NCI-H2227 (cell line): ENCODE results near the gene RINT1.
A peak's percentile ranks its signal among the peaks of the same experiment; 100 is the strongest.
"Not testable (repeated sequence)": the region's sequence is repeated elsewhere in the genome, so short reads cannot be mapped to it uniquely, and the experiment has no call there.

Source experiments
- DNase-seq: peaks from one replicate; lab custom pipeline; 2025; ENCODE audit not compliant: unreplicated experiment; lab: John Stamatoyannopoulos, UW

RINT1 gene

DNA sequence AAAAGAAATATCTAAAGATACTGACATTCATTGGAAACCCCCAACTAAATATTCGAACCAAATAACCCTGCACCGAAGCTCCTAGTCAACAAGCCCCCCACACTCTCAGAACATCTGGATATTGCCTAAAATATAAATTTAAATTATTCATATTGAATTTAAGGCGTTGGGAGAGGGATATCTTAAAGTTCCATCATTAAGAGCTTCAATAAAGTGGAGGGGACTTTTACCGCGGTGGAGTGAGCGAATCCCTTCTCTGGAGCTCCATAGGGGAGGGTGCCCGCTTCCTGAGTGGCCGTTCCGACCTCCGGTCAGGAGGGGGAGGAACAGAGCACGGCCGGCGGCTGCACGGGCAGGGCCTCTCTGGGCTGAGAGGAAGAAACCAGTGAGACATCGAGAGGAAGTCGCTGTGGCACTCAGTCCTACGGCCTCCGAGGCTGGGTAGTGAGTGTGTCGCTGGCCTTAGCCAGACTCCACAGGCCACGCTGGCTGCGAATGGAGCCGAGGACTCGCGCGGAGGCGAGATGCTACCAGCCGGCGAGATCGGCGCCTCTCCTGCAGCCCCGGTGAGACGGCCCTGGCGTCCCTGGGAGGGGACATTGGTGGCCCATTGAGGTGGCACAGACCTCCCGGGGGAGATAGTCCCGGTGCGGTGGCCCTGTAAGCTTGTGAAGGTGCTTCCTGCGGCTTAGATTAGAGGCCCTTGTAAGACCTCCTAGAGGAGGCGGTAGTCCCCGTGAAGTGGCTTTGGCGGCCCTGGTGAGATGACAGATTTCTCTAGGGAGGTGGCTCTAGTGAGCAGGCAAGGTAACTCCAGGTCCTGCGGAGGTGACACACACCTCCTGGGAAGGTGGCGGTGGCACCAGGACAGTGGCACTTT, at the start of gene RINT1:
TSS of gene RINT1 (plus strand) at position 410 of the 880 bp plus-strand sequence. CDS start at position 525, 115 bp downstream.
- peak; percentile 94 for DNase-seq

DNA sequence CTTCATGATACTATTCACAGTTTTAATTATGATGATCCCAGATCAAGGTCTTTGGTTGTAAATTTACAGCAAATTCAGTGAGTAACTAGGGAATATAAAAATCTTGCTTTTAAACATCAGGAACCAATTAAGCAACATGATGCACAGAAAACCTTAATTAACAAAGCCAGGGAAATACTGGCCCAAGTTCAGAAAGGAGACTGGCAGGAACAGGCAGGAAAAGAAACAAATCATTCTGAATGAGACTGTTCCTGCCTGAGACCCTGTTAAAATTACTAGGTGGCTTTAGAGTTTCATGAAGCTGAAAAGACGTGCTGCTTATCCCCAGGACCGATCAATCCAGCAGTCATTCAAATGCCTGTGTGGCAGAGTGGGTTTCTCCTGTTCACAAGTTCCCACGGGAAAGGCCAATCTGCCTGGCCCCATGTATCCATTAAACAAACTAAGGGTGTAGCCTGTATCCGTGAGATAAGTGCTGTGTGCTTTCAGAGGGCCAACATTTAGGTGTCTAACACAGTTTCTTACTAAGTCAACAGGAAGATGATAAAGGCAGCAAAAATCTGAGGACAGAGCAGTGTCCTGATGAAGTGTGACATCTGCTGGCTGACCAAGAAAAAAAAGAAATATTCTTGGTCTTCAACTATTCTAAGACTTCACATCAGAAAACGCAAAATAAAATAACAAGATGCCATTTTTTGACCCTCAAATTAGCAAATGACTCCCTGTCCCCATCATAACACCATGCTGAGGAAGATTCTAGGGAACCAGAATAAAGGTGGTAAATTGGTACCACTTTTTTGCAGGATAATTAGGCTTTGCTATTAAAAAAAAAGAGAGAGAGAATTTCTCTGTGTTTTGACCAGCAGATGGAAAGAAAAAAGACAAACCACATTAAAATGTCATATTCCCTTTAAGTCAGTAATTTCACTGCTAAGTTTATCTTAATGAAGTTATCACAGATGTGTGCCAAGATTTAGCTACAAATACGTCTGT, 44.1 kb upstream of the RINT1 start:
- DNase-seq = no peak

DNA sequence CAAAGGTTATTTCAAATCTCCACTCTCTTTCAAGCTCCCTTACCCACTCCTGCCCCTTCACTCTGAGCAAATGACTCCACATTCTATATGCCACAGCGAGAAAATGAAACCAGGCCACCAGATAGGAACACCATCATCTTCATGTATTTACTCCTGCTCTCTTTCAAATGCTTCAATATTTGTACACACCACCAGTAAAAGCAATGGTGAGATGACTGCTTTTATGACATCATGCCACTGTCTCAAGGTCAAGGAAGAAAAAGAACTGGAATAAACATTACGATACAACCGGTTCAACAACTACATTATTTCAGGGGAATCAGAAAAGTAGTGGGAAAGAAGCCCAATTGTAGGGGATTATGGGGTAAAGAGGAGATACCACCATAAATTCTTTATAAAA, 42.6 kb upstream of the RINT1 start:
- no peak for DNase-seq

DNA sequence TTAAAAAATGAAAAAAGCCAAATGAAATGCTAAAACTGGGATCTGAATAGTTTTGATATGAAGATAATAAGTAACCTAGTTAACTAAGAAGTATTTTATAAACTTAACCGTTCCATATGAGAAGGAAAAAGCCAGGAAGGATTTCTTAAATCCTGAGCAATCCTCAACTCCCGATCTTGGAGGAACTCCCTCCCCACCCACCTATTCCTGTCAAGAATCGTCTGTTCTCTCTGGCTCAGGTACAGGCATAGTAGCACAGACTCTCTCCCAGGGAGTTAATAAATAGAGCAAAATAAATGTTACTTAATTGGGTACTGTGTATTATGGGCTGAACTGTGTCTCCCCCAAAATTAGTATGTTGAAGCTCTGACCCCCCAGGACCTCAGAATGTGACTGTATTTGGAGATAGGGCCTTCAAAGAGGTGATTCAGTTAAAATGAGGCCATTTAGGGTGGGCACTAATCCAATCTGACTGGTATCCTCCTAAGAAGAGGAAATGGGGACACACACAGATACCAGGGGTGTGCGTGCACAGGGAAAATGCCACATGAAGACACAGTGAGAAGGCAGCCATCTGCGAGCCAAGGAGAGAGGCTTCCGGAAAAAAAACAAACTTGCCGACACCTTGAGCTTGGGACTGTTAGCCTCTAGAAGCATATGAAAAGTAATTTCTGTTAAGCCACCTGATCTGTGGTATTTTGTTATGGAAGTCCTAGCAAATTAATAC, 38.6 kb upstream of the RINT1 start:
- DNase-seq = no peak

DNA sequence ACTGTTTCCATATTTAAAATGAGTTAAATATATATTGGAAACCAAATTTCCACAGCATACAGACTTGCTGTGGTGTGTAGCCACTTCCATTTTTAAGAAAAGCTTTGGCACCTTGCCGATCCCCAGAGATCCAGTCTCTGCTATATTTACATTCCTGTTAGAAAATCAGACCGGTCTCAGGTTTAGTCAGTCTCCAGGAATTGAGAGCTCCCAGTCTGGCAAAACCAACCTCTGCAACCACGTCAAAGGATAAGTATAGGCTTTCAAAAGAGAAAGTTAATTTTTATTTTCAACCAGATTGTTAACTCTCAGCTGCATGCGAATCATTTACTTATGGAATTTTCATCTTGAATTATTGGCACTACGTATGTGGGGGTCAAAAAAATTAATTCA, 38.1 kb upstream of the RINT1 start:
- DNase-seq = peak; percentile 21

DNA sequence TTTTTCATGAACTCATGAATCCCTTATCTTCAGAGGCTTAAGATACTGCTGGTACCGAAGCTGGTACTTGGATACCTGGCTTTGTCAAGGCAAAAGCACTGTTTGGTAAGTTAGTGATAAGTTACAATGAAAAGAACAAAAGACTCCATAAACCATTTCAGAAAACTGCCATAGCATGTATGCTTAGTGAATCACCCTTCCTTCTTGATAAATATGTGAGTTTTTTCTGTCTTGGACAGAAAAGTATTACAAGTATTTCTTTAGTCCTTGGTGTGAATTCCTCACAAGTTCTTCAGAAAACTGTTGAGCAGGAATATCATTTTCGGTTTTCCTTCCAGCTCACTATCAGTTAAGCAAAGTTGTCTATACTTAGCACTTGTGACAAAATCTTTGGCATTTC, 35.5 kb upstream of the RINT1 start:
- DNase-seq = no peak

DNA sequence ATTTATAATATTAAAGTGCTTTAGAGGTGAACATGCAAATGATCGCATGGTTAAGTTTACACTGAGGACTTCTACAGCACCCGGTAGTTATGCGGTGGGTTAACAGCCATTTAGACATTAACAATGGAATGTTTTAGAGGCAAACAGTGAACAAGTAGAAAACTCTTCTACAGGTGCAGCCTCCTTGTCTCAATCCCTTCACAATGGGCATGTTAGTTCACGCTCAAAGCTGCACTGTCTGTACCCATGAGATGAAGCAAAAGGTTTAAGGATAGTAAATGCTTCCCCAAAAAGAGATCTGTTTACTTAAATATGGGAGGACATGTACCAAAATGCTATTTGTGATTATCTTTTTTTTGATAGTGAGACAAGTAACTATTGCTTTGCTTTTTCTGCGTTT, 35.0 kb upstream of the RINT1 start:
- no peak for DNase-seq

DNA sequence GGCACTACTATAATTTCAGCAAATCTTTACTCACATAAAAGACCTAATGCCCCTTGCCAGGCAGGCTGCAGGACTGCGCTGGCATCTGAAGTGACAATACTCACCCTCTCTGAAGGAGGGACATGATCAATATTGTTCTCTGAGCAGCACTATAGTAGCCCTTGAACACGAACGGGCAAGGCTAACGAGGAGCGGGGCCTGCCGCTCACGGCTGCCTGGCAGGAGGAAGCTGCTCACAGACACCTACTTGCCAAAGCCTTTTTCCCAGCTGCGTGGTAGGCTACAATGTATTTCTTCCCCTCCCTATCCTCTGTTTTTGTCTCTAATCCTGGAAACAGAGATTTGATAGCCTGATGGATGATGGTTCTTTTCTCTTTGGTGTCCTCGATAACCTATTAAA, 29.8 kb upstream of the RINT1 start:
- no peak for DNase-seq

DNA sequence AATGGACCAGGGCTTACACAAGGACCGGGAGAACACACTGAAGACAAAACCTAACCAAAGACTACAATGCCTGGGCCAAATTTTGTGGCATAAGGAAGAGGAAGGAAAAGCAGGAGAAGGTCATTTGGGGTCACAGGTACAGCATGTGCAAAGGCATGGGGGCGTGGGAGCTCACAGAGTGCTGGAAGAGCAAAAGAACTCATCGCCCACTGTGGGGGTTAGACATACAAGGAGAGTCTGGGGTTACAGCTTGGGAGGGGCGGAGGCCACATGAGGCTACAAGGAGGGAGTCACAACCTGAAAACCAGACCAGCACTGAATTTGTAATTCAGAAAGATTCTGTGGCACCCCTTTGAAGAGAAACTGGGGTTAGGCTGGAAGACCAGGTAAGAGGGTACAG, 19.6 kb upstream of the RINT1 start:
- DNase-seq = no peak

DNA sequence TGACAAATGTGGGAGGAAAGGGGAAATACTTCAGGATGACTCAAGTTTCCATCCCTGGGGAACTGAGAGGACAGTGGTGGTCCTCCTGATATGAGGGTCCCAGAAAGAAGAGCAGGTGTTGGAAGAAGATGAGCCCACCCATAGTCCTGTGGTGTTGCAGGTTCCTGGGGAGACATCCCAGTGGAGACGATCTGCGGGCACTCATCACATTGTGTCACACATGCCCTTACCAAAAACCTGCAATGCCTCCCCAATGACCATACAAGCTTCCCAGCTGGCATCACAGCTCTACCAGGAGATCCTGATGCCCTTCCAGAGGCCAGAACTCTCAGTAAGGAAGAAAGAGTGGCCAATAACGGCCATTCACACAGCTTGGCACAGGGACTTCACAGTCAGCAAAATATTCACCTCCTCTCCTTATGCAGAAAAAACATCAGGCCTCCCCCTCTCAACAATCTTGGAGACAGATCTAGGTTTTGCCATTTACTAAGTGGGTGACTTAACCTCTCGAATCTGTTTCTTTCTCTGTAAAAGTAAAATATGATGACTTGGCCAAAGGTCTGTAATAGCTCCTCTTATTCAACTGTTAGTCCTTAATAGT, 19.0 kb upstream of the RINT1 start:
- DNase-seq = no peak

DNA sequence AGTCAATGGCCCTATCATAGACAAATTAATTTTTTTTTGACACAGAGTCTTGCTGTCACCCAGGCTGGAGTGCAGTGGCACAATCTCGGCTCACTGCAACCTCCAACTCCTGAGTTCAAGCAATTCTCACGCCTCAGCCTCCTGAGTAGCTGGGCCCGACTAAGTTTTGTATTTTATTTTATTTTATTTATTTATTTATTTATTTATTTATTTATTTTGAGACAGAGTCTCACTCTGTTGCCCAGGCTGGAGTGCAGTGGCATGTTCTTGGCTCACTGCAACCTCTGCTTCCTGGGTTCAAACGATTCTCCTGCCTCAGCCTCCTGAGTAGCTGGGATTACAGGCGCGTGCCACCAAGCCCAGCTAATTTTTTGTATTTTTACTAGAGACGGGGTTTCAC, 16.4 kb upstream of the RINT1 start:
- not testable (repeated sequence) for DNase-seq

DNA sequence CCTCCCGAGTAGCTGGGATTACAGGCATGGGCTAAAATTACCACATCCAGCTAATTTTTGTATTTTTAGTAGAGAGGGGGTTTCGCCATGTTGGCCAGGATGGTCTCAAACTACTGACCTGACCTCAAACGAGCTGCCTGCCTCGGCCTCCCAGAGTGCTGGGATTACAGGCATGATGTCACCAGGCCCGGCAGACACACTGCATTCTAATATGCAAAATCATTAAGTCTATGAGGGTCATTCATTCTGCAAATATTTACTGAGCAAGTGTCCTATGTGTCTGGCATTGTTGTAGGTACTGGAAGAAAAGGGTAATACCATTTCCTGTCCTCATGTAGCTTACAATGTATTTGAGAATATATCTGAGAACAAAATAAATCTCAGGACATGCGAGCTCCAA, 12.6 kb upstream of the RINT1 start:
- no peak for DNase-seq

DNA sequence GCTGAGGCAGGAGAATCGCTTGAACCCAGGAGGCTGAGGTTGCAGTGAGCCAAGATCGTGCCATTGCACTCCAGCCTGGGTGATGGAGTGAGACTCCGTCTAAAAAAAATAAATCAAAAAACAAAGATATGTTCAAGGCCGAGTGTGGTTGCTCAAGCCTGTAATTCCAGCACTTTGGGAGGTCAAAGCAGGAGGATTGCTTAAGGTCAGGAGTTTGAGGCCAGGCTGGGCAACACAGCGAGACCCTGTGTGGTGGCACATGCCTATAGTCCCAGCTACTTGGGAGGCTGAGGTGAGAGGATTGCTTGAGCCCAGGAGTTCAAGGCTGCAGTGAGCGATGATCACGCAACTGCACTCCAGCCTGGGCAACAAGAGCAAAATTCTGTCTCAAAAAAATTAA, 11.4 kb upstream of the RINT1 start:
- not testable (repeated sequence) for DNase-seq

DNA sequence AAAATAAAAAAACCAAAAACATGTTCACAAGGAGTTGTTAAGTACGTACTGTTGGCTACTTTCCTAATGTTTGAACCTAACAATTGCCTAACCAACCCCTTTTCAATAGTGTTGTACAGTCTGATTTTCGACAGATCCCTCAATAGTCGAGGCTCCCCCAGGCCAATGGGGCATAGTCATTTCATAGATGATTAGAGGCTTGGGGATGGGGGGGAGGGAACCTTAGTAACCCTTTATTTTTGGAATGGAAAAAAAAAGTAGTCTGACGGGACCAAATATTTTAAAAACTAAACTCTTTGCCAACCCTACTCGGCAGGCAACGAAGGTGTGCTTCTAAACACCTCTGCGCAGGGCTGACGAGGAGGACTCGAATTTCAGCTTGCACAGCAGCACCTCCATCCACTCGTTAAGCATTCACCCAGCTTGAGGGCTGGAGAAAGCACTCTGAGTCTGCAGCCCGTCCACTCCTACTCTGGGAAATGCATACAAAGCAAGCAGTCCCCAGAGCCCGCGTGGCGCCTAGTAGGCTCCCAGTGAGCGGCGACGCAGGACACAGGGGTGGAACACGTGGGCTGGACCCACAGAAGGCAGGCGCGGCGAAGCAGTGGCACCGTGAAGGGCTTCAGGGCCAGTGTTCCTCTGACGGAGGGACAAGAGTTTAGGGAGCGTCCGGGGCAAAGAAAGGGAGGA, 10.8 kb upstream of the RINT1 start:
- DNase-seq = peak; percentile 80

DNA sequence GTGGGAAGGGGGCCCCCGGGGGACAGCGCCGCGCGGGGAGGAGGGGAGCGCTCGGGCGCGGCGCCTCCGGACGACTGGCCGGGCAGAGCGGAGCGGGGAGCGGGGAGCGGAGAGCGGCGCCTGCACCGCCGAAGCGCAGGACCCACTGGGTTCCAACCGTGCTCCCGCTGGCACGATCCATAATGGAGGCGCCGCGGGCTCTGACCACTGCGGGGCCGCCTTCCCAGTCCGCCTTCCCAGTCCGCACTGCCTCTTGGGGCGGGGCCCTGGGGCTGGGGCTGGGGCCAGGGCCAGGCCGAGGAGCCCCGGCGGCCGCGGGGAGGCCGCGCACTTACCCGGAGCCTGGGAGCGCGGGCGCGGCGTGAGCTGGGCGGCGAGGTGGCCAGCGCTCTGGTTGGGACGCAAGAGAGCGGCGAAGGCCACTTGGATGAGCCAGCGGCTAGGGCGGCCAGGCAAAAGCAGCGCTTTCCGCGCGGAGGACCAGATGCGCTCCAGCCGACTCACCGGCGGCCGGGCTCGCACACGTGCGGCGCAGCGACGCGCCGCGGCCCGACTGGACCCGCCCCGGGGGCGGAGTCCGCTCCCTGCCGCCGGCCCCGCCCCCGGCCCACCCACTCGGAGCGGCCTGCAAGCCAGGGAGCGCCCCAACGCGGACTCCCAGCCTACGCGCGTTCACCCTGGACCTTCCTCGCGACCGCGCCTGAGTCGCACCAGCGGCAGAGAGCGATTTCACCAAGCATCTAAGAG, 10.1 kb upstream of the RINT1 start, which contains the start of gene PUS7:
TSS of gene PUS7 (minus strand) at position 555 of the 747 bp plus-strand sequence. CDS start 13,759 bp downstream, outside the sequence.
- DNase-seq = peak; percentile 95

DNA sequence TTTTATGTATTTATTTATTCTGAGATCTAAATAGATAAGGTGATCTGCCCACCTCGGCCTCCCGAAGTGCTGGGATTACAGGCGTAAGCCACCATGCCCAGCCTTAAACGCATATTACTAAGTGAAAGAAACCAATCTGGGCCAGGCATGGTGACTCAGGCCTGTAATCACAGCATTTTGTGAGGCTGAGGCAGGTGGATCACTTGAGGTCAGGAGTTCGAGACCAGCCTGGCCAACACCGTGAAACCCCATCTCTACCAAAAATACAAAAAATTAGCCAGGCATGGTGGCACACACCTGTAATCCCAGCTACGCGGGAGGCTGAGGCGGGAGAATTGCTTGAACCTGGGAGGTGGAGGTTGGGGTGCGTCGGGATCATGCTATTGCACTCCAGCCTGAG, 7.6 kb upstream of the RINT1 start:
- not testable (repeated sequence) for DNase-seq

DNA sequence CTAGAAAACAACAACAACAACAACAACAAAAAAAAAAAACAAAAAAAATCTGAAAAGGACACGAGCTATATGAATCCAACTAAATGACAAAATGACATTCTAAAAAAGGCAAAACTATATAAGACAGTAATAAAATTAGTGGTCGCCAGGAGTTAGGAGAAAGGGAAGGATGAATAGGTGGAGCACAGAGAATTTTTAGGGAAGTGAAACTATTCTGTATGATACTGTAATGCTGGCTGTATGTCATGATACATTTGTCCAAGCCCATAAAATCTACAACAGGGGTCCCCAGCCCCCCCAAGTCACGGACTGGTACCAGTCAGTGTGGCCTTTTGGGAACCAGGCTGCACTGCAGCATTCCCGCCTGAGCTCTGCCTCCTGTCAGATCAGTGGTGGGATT, 7.2 kb upstream of the RINT1 start:
- DNase-seq = no peak

DNA sequence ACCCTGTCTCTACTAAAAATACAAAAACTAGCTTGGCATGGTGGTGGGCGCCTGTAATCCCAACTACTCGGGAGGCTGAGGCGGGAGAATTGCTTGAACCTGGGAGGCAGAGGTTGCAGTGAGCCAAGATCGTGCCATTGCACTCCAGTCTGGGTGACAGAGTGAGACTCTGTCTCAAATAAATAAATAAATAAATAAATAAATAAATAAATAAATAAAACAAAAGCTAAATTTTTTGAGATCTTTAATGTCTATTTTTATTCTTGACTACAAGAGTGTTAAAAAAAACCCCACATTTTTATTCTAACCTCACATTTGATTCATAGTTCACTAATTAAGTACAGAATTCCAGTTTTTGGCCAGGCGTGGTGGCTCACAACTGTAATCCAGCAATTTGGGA, 4.3 kb upstream of the RINT1 start:
- not testable (repeated sequence) for DNase-seq

DNA sequence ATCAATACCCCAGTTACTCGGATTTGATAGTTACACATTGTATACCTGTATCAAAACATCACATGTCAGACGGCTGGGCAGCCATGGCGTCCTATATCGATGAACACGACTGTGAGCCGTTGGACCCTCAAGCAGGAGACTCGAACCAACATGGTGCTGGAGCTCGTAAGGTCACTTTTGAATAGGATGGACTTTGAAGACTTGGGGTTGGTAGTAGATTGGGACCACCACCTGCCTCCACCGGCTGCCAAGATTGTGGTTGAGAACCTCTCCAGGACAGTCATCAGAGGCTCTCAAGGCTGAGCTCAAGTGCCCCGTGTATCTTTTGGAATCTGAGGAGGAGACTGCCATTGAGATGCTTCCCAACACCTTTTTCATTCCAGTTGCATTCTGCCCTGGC, 1.9 kb upstream of the RINT1 start:
- DNase-seq = no peak
